Endothelial cell of umbilical vein (primary cell): ENCODE results near the gene DYNC1H1. TPM values are rescaled to one million over a fixed set of nuclear protein-coding genes. Genes with fewer than 3 reads are reported as not detected.

ENCODE experiments used
- BruUV-seq: library from RNA; stranded (reverse); fragments of 400-500 nt; replicated peaks from 2 replicates; lab custom pipeline; 2021; lab: Mats Ljungman, UMichigan
- CTCF ChIA-PET: fragments of 300-600, 350-600 bp; sonication (Branson Sonifier 250); formaldehyde crosslinking; loops from one replicate; lab custom pipeline; 2021; ENCODE audit warnings: antibody characterized with exemption, inconsistent platforms; lab: Charles Lee
- POLR2A ChIA-PET: fragments of 300-600, 350-600 bp; sonication (Branson Sonifier 250); formaldehyde crosslinking; loops from one replicate; lab custom pipeline; 2021; ENCODE audit warnings: antibody characterized with exemption, inconsistent platforms; lab: Charles Lee
- DNase-seq: peaks from one replicate; pipeline ENCODE4 v3.0.0-alpha.2; 2011; ENCODE audit warnings: low read depth, low spot score
- FAIRE-seq: peaks from 2 replicates; lab custom pipeline; 2011; peaks lifted over from hg19 to GRCh38; lab: Jason Lieb, UNC
- H2AFZ ChIP-seq: 2 replicates; pipeline ENCODE4 v1.6.0; 2012; ENCODE audit warnings: low read depth, low read length, control low read depth, inconsistent platforms
- H3K27ac ChIP-seq: 2 replicates; pipeline ENCODE4 v1.5.1; 2011; ENCODE audit warnings: low read depth, mild to moderate bottlenecking, control low read depth, low read length, moderate library complexity; ENCODE audit not compliant: insufficient read depth
- H3K27me3 ChIP-seq, 2 experiments: 2 replicates each; pipeline versions ENCODE4 v1.6.0 to v1.6.1; 2011; ENCODE audit warnings: low read length in 2 of 2, mixed read lengths in 1 of 2; ENCODE audit not compliant: control insufficient read depth in 2 of 2, insufficient read depth in 2 of 2
- H3K36me3 ChIP-seq, 2 experiments: 2 replicates in 1 of 2; 3 replicates in 1 of 2; pipeline ENCODE4 v1.5.1; 2011; ENCODE audit warnings: low read length in 2 of 2, mild to moderate bottlenecking in 1 of 2, moderate library complexity in 1 of 2; ENCODE audit not compliant: control insufficient read depth in 2 of 2, insufficient read depth in 2 of 2; ENCODE audit errors: extremely low read depth in 1 of 2
- H3K4me1 ChIP-seq: 3 replicates; pipeline ENCODE4 v1.5.1; 2011; ENCODE audit warnings: mild to moderate bottlenecking, low read length; ENCODE audit not compliant: control insufficient read depth, insufficient read depth; ENCODE audit errors: extremely low read depth
- H3K4me2 ChIP-seq: 2 replicates; pipeline ENCODE4 v1.6.1; 2011; ENCODE audit warnings: low read length, control low read depth, mixed read lengths; ENCODE audit not compliant: insufficient read depth
- H3K4me3 ChIP-seq, 3 experiments: fragments of 200-600 bp in 1 of 3; sonication (generic), shearing (Covaris generic) in 1 of 3; replicated peaks in 1 of 3; 2 replicates each; pipeline ENCODE4 v1.5.1; 2011 to 2016; ENCODE audit warnings: control low read depth in 3 of 3, low read length in 3 of 3, mild to moderate bottlenecking in 2 of 3, inconsistent platforms in 1 of 3, low read depth in 1 of 3, moderate library complexity in 1 of 3; ENCODE audit not compliant: insufficient read depth in 1 of 3
- H3K79me2 ChIP-seq: 2 replicates; pipeline ENCODE4 v1.6.0; 2012; ENCODE audit warnings: low read length, inconsistent platforms; ENCODE audit not compliant: control insufficient read depth, insufficient read depth
- H3K9ac ChIP-seq: replicated peaks from 2 replicates; pipeline ENCODE3; 2011; ENCODE audit warnings: low read length, control low read depth; ENCODE audit not compliant: insufficient read depth; ENCODE audit errors: extremely low read depth
- H3K9me1 ChIP-seq: replicated peaks from 3 replicates; pipeline ENCODE4 v1.6.0; 2011; ENCODE audit warnings: mild to moderate bottlenecking, low read length; ENCODE audit not compliant: control insufficient read depth, insufficient read depth; ENCODE audit errors: extremely low read depth
- H3K9me3 ChIP-seq: replicated peaks from 2 replicates; pipeline ENCODE4 v1.5.1; 2012; ENCODE audit warnings: low read length, inconsistent platforms; ENCODE audit not compliant: control insufficient read depth, insufficient read depth
- H4K20me1 ChIP-seq: replicated peaks from 2 replicates; pipeline ENCODE3; 2011; ENCODE audit warnings: mild to moderate bottlenecking, low read length; ENCODE audit not compliant: control insufficient read depth, insufficient read depth; ENCODE audit errors: extremely low read depth
- EZH2 ChIP-seq: IDR thresholded peaks from 2 replicates; pipeline ENCODE4 v1.6.1; 2012; ENCODE audit warnings: borderline replicate concordance, low read depth, mild to moderate bottlenecking, moderate library complexity, low read length, inconsistent platforms; ENCODE audit not compliant: severe bottlenecking
- FOS ChIP-seq: IDR thresholded peaks from 2 replicates; pipeline ENCODE4 v1.6.1; 2011; ENCODE audit warnings: mild to moderate bottlenecking, low read length, moderate library complexity, borderline replicate concordance; ENCODE audit not compliant: insufficient read depth
- GATA2 ChIP-seq: IDR thresholded peaks from 2 replicates; pipeline ENCODE4 v1.7.0; 2011; ENCODE audit warnings: low read depth, mild to moderate bottlenecking, moderate library complexity, mixed read lengths, low read length; ENCODE audit not compliant: insufficient read length, insufficient read depth
- JUN ChIP-seq: IDR thresholded peaks from 2 replicates; pipeline ENCODE4 v1.6.1; 2011; ENCODE audit warnings: borderline replicate concordance, low read depth; ENCODE audit not compliant: insufficient read length, insufficient read depth
- MAX ChIP-seq: IDR thresholded peaks from 2 replicates; pipeline ENCODE4 v1.6.1; 2011; ENCODE audit not compliant: insufficient read depth, insufficient read length
- MYC ChIP-seq: IDR thresholded peaks from one replicate; pipeline ENCODE4 v1.6.1; 2011; ENCODE audit warnings: mild to moderate bottlenecking, low read depth, low read length
- POLR2A ChIP-seq: IDR thresholded peaks from 2 replicates; pipeline ENCODE4 v1.6.1; 2012; ENCODE audit warnings: low read depth, mild to moderate bottlenecking, control low read depth, low read length
- POLR2AphosphoS5 ChIP-seq: IDR thresholded peaks from 2 replicates; pipeline ENCODE4 v1.6.1; 2012; ENCODE audit warnings: low read depth, mild to moderate bottlenecking, control low read depth, low read length, moderate library complexity; ENCODE audit not compliant: insufficient read depth
- dilution Hi-C: fragments of 300-500 bp; cut with MboI; formaldehyde crosslinking; loops from one replicate; pipeline ENCODE4 v1.15.0; 2019; ENCODE audit warnings: low sequenced_read_pairs; ENCODE audit not compliant: extremely low pct_ligation_motif_present
- intact Hi-C: fragments of 100-400 bp; cut with micrococcal nuclease; formaldehyde crosslinking; loops from one replicate; pipeline ENCODE4 v1.10.0; 2022
- polyA plus RNA-seq, 4 experiments: library from polyadenylated mRNA; depleted of rRNA in 3 of 4; stranded (reverse) in 3 of 4; unstranded in 1 of 4; fragments of >200 nt; gene quantifications; 2 replicates each; pipeline versions ENCODE4 v1.2.1 to v1.2.3, GENCODE V29; 2011 to 2012; ENCODE audit warnings: missing spikeins in 1 of 4
- total RNA-seq: library from RNA; stranded (reverse); gene quantifications from 2 replicates; pipeline ENCODE4 v1.2.3, GENCODE V29; 2021
- TF ChIP-seq, protein P1 (sequence below), 2 donors: IDR thresholded peaks; 1 replicate in 1 of 2; 2 replicates in 1 of 2; pipeline ENCODE4 v1.5.1; 2011; ENCODE audit warnings: low read length in 2 of 2, mild to moderate bottlenecking in 2 of 2, moderate library complexity in 2 of 2, control low read depth in 1 of 2, inconsistent platforms in 1 of 2, low read depth in 1 of 2; ENCODE audit not compliant: insufficient read depth in 1 of 2; ENCODE audit errors: extremely low read depth in 1 of 2

The DYNC1H1 gene
- total and polyA plus RNA-seq, 2 donors (not counting 3 experiments of a cell fraction or from before 2014, with no cell fraction given), result 254 to 648 TPM

DNA sequence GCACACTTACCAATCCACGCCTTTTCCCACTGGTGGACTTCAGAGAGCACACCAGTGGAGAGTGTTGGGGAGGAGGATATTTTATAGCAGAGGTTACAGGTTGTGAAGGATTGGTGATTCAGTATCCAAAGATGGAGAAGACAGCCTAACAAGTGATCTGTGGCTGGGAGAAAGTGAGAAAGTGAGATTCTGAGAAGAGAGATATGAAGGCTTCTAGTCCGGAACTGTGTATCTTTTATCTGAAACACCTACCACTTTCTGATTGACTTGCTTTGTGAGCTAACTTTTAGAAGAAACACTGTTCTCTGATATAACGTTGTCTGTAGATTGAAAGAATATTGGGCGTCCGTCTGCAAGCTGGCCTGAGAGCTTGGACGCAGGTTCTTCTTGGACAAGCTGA, 24.0 kb downstream of the DYNC1H1 start:
- BruUV-seq, result no TSS peak
- H3K27ac ChIP-seq, result no peak overlapping the region
- H3K9me3 ChIP-seq, result no peaks in the 10 kb centered on the region
- no peak for DNase-seq
- intact Hi-C loops, result no loop called here
- peak; percentile 35 for FAIRE-seq
- CTCF ChIA-PET, result no interaction called here
- no peak overlapping the region for H3K4me3 ChIP-seq
- peaks cover 50 to 58% of the 10 kb centered on the region in 2 experiments for H3K36me3 ChIP-seq
- POLR2A ChIA-PET, result no interaction called here
- peaks cover 7% of the 10 kb centered on the region for H3K79me2 ChIP-seq
- H3K9ac ChIP-seq, result no peak overlapping the region
- no peaks in the 10 kb centered on the region for H3K4me1 ChIP-seq
- TF ChIP-seq GATA2 (no peak), POLR2A (no peak), JUN (no peak), MAX (no peak), EZH2 (no peak), FOS (no peak), MYC (no peak), POLR2AphosphoS5 (no peak)
- TF ChIP-seq, protein P1, sequence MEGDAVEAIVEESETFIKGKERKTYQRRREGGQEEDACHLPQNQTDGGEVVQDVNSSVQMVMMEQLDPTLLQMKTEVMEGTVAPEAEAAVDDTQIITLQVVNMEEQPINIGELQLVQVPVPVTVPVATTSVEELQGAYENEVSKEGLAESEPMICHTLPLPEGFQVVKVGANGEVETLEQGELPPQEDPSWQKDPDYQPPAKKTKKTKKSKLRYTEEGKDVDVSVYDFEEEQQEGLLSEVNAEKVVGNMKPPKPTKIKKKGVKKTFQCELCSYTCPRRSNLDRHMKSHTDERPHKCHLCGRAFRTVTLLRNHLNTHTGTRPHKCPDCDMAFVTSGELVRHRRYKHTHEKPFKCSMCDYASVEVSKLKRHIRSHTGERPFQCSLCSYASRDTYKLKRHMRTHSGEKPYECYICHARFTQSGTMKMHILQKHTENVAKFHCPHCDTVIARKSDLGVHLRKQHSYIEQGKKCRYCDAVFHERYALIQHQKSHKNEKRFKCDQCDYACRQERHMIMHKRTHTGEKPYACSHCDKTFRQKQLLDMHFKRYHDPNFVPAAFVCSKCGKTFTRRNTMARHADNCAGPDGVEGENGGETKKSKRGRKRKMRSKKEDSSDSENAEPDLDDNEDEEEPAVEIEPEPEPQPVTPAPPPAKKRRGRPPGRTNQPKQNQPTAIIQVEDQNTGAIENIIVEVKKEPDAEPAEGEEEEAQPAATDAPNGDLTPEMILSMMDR (IDR thresholded peaks at IDR 0.05; ENCODE audit: extremely low read depth in 1 of 2, insufficient read depth in 1 of 2, low read depth in 1 of 2, low read length in 2 of 2), result no peak
- H3K4me2 ChIP-seq, result no peak overlapping the region
- H3K27me3 ChIP-seq, result no peaks in the 10 kb centered on the region
- no peak overlapping the region for H2AFZ ChIP-seq
- dilution Hi-C loops, result no loop called here
- no peaks in the 10 kb centered on the region for H3K9me1 ChIP-seq
- H4K20me1 ChIP-seq, result no peaks in the 10 kb centered on the region
